ENCODE results near the gene ATXN1.

- TF ChIP-seq CTCF (IDR thresholded peaks at IDR 0.05; ENCODE audit: low read depth, low read length, poor library complexity, severe bottlenecking) (no peak), EZH2phosphoT487 (IDR thresholded peaks at IDR 0.05; ENCODE audit: borderline replicate concordance, low read length) (no peak)
Observed at GRCh38 chr6:16278048-16278724, 483.1 kb downstream of the ATXN1 start.
